NT2/D1 (cell line): ENCODE measurements around the gene SLFN13.
"Not testable (repeated sequence)": the region's sequence is repeated elsewhere in the genome, so short reads cannot be mapped to it uniquely, and the experiment has no call there.

Experiments used
- DNase-seq: peaks from one replicate; pipeline ENCODE4 v3.0.0-alpha.2; 2011; ENCODE audit warnings: low read depth, low spot score
- H3K27me3 ChIP-seq: 2 replicates; pipeline ENCODE4 v1.6.0; 2011; ENCODE audit warnings: mild to moderate bottlenecking; ENCODE audit not compliant: insufficient read length, insufficient read depth
- H3K36me3 ChIP-seq: 2 replicates; pipeline ENCODE4 v1.6.1; 2011; ENCODE audit warnings: mild to moderate bottlenecking, low read length, mixed read lengths; ENCODE audit not compliant: insufficient read depth, insufficient read length
- H3K4me1 ChIP-seq: 2 replicates; pipeline ENCODE4 v1.5.1; 2011; ENCODE audit not compliant: insufficient read depth, insufficient read length
- H3K4me3 ChIP-seq: 2 replicates; pipeline ENCODE4 v1.5.1; 2011; ENCODE audit warnings: low read depth; ENCODE audit not compliant: insufficient read length
- H3K9ac ChIP-seq: 2 replicates; pipeline ENCODE4 v1.6.0; 2011; ENCODE audit warnings: low read depth; ENCODE audit not compliant: insufficient read length
- H3K9me3 ChIP-seq: 2 replicates; pipeline ENCODE4 v1.5.1; 2011; ENCODE audit warnings: mild to moderate bottlenecking, low read length; ENCODE audit not compliant: insufficient read depth
- SUZ12 ChIP-seq: IDR thresholded peaks from 2 replicates; pipeline ENCODE4 v1.6.1; 2011; ENCODE audit not compliant: insufficient read length, insufficient read depth; ENCODE audit errors: extremely low read depth
- YY1 ChIP-seq: IDR thresholded peaks from 2 replicates; pipeline ENCODE4 v1.6.1; 2011; ENCODE audit not compliant: insufficient read length, insufficient read depth
- ZNF274 ChIP-seq: IDR thresholded peaks from 2 replicates; pipeline ENCODE4 v1.6.1; 2011; ENCODE audit warnings: mild to moderate bottlenecking, low read depth, low read length

Gene SLFN13

DNA sequence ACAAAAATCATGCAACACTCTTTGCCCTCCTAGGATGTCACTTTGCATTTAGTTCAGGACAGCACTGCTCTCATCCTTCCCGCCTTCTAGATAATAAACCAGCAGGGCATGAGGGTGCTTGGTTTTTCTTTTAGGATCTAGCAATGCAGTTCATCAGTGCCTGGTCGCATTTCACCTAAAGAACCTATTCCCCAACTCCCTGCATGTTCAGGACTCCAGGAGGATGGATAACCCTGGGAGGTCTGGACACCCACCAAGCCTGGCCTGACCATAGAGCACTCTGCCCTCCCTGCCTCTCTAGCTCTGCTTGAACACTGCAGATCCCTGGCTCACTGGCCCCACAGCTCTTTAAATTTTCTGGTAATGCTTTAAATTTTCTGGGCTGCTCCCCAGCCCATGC lies 18.9 kb downstream of the SLFN13 start:
- Histone ChIP-seq H3K27me3 (no peaks in the 10 kb centered on the region), H3K9me3 (peaks cover 34% of the 10 kb centered on the region; the same call in 1 of the 2 replicates), H3K4me3 (no peak overlapping the region), H3K4me1 (no peaks in the 10 kb centered on the region), H3K9ac (no peak overlapping the region), H3K36me3 (no peaks in the 10 kb centered on the region)
- TF ChIP-seq YY1, result no peak
- TF ChIP-seq SUZ12, result no peak
- no peak for DNase-seq

DNA sequence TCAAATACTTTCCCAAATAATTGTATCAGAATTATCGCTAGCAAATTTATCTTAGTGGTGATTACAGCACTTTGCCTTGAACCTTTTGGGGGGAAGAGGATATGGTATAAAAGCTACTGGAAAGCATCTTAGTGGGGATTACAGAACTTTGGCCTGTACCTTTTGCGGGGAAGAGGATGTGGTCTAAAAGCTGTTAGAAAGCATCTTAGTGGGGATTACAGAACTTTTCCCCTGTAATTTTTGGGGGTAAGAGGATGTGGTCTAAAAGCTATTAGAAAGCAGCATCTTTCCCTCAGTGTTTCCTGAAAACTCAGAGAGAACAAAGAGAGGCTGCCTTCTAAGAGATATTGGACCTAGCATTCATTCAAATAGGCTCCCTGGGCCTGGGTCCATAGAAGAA lies 20.3 kb downstream of the SLFN13 start:
- DNase-seq, result no peak
- H3K27me3 ChIP-seq, result no peaks in the 10 kb centered on the region
- no peak overlapping the region for H3K9ac ChIP-seq
- H3K4me1 ChIP-seq, result no peaks in the 10 kb centered on the region
- peaks cover 22% of the 10 kb centered on the region; the same call in 1 of the 2 replicates for H3K9me3 ChIP-seq
- H3K4me3 ChIP-seq, result no peak overlapping the region
- TF ChIP-seq ZNF274 (no peak), YY1 (no peak), SUZ12 (no peak)
- no peaks in the 10 kb centered on the region for H3K36me3 ChIP-seq

DNA sequence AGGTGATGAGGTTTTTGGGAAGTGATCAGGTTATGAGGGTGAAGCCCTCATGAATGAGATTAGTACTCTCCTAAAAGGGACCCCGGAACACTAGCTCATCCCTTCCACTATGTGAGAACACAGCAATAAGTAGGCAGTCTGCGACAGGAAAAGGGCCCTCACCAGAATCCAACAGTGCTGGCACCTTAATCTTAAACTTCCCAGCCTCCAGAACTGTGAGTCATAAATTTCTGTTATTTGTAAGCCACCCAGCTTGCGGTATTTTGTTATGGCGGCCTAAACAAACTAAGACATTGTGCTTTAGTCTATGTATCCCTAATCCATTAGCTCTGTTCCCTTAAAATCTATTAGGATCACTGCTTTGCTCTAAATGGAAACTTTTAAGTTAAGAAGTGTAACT lies 24.8 kb downstream of the SLFN13 start:
- Histone ChIP-seq H3K27me3 (no peaks in the 10 kb centered on the region), H3K9me3 (no peaks in the 10 kb centered on the region), H3K9ac (no peak overlapping the region), H3K36me3 (no peaks in the 10 kb centered on the region), H3K4me3 (no peak overlapping the region), H3K4me1 (no peaks in the 10 kb centered on the region)
- no peak for TF ChIP-seq YY1
- no peak for TF ChIP-seq SUZ12
- no peak for TF ChIP-seq ZNF274
- no peak for DNase-seq

GRCh38 chr17:35421069-35421468 lies 27.5 kb downstream of the SLFN13 start:
- H3K4me1 ChIP-seq, H3K36me3 ChIP-seq, DNase-seq, H3K9ac ChIP-seq, H3K27me3 ChIP-seq, H3K4me3 ChIP-seq, H3K9me3 ChIP-seq: not testable (repeated sequence)

- Histone ChIP-seq H3K36me3 (no peaks in the 10 kb centered on the region), H3K27me3 (no peaks in the 10 kb centered on the region), H3K4me3 (no peak overlapping the region), H3K4me1 (no peaks in the 10 kb centered on the region), H3K9ac (no peak overlapping the region), H3K9me3 (no peaks in the 10 kb centered on the region)
- no peak for TF ChIP-seq SUZ12
- TF ChIP-seq ZNF274, result no peak
- TF ChIP-seq YY1, result no peak
- no peak for DNase-seq
These were observed 31.9 kb downstream of the SLFN13 start for GRCh38 chr17:35416659-35417058.

- not testable (repeated sequence) for H3K27me3 ChIP-seq, H3K4me3 ChIP-seq, H3K4me1 ChIP-seq, H3K9ac ChIP-seq, DNase-seq, H3K9me3 ChIP-seq, H3K36me3 ChIP-seq
These were observed 33.9 kb downstream of the SLFN13 start for GRCh38 chr17:35414707-35415106.

GRCh38 chr17:35414247-35414646 lies 34.3 kb downstream of the SLFN13 start:
- Histone ChIP-seq H3K36me3 (no peaks in the 10 kb centered on the region), H3K9ac (no peak overlapping the region), H3K4me3 (no peak overlapping the region), H3K9me3 (no peaks in the 10 kb centered on the region), H3K4me1 (no peaks in the 10 kb centered on the region), H3K27me3 (no peaks in the 10 kb centered on the region)
- no peak for DNase-seq
- TF ChIP-seq YY1 (no peak), ZNF274 (no peak), SUZ12 (no peak)

- no peaks in the 10 kb centered on the region for H3K4me1 ChIP-seq
- H3K9me3 ChIP-seq, result no peaks in the 10 kb centered on the region
- H3K27me3 ChIP-seq, result no peaks in the 10 kb centered on the region
- no peak overlapping the region for H3K9ac ChIP-seq
- DNase-seq, result no peak
- TF ChIP-seq ZNF274, result no peak
- TF ChIP-seq YY1, result no peak
- no peak for TF ChIP-seq SUZ12
- no peaks in the 10 kb centered on the region for H3K36me3 ChIP-seq
- no peak overlapping the region for H3K4me3 ChIP-seq
These were observed 41.0 kb downstream of the SLFN13 start for GRCh38 chr17:35407531-35407930.
